ENCODE measurements around the gene FRS3. TPM values are rescaled to one million over a fixed set of nuclear protein-coding genes. Genes with fewer than 3 reads are reported as not detected.

FRS3 gene
- total and polyA plus RNA-seq, 2 of the 13 experiments (the other 11 are each of a cell fraction or from before 2014, with no cell fraction given) = 3.0 to 7.4 TPM

DNA sequence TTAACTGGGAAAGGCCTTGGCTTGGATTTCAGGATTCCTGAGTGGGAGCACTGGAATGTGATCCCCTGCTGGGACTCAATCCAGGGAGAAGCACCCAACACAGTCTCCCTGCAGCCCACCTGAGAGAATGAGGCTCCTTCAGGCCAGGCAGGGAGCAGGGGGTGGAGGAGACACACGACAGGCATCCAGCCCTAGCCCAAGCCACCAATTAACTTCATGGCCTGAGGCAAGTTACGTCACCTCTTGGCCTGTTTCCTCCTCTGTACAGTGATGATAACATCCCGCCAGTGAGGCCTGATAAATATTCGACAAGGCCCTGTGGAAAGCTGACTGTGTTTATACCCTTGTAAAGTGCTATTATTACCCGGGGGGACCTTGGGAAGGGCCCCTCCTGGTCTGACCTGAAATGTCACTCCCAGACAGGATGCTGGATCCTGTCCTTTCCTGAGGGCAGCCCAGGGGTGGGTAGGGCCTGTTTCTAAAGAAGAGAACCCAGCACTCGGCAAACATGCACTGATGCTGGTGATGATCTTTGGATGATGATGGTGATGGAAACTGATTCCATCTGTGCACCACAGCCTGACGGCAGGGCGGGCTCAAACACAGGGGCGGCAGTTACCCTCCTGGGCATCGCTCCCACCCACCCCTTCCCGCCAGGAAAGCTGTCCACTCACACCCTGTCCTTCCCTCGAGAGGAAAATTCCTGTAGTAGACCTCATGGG is 12.4 kb downstream of the FRS3 start (continued):
- TF ChIP-seq, protein P1, sequence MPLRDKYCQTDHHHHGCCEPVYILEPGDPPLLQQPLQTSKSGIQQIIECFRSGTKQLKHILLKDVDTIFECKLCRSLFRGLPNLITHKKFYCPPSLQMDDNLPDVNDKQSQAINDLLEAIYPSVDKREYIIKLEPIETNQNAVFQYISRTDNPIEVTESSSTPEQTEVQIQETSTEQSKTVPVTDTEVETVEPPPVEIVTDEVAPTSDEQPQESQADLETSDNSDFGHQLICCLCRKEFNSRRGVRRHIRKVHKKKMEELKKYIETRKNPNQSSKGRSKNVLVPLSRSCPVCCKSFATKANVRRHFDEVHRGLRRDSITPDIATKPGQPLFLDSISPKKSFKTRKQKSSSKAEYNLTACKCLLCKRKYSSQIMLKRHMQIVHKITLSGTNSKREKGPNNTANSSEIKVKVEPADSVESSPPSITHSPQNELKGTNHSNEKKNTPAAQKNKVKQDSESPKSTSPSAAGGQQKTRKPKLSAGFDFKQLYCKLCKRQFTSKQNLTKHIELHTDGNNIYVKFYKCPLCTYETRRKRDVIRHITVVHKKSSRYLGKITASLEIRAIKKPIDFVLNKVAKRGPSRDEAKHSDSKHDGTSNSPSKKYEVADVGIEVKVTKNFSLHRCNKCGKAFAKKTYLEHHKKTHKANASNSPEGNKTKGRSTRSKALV (CRISPR knock-in tag; IDR thresholded peaks at IDR 0.05) = no peak
- TF ChIP-seq TEAD3 (CRISPR knock-in tag; optimal IDR thresholded peaks at IDR 0.05; ENCODE audit: borderline replicate concordance) (no peak), ZNF354B (CRISPR knock-in tag; IDR thresholded peaks at IDR 0.05) (no peak), EED (CRISPR knock-in tag; IDR thresholded peaks at IDR 0.05) (no peak), REXO4 (CRISPR knock-in tag; IDR thresholded peaks at IDR 0.05; ENCODE audit: borderline replicate concordance) (no peak), TMF1 (CRISPR knock-in tag; IDR thresholded peaks at IDR 0.05; ENCODE audit: low read depth) (no peak), POLR2A (IDR thresholded peaks at IDR 0.05; ENCODE audit: insufficient read depth in 1 of 2, low read depth in 2 of 2, low read length in 2 of 2) (no peak), ARNT (IDR thresholded peaks at IDR 0.05) (no peak), HNF4A (CRISPR knock-in tag; IDR thresholded peaks at IDR 0.05) (no peak), ZNF772 (CRISPR knock-in tag; IDR thresholded peaks at IDR 0.05) (0 out of 2 replicates have a peak, but pooled peaks have one; percentile 65), ZBTB20 (CRISPR knock-in tag; IDR thresholded peaks at IDR 0.05; ENCODE audit: borderline replicate concordance, low read depth) (no peak)
- TF ChIP-seq, protein P2, sequence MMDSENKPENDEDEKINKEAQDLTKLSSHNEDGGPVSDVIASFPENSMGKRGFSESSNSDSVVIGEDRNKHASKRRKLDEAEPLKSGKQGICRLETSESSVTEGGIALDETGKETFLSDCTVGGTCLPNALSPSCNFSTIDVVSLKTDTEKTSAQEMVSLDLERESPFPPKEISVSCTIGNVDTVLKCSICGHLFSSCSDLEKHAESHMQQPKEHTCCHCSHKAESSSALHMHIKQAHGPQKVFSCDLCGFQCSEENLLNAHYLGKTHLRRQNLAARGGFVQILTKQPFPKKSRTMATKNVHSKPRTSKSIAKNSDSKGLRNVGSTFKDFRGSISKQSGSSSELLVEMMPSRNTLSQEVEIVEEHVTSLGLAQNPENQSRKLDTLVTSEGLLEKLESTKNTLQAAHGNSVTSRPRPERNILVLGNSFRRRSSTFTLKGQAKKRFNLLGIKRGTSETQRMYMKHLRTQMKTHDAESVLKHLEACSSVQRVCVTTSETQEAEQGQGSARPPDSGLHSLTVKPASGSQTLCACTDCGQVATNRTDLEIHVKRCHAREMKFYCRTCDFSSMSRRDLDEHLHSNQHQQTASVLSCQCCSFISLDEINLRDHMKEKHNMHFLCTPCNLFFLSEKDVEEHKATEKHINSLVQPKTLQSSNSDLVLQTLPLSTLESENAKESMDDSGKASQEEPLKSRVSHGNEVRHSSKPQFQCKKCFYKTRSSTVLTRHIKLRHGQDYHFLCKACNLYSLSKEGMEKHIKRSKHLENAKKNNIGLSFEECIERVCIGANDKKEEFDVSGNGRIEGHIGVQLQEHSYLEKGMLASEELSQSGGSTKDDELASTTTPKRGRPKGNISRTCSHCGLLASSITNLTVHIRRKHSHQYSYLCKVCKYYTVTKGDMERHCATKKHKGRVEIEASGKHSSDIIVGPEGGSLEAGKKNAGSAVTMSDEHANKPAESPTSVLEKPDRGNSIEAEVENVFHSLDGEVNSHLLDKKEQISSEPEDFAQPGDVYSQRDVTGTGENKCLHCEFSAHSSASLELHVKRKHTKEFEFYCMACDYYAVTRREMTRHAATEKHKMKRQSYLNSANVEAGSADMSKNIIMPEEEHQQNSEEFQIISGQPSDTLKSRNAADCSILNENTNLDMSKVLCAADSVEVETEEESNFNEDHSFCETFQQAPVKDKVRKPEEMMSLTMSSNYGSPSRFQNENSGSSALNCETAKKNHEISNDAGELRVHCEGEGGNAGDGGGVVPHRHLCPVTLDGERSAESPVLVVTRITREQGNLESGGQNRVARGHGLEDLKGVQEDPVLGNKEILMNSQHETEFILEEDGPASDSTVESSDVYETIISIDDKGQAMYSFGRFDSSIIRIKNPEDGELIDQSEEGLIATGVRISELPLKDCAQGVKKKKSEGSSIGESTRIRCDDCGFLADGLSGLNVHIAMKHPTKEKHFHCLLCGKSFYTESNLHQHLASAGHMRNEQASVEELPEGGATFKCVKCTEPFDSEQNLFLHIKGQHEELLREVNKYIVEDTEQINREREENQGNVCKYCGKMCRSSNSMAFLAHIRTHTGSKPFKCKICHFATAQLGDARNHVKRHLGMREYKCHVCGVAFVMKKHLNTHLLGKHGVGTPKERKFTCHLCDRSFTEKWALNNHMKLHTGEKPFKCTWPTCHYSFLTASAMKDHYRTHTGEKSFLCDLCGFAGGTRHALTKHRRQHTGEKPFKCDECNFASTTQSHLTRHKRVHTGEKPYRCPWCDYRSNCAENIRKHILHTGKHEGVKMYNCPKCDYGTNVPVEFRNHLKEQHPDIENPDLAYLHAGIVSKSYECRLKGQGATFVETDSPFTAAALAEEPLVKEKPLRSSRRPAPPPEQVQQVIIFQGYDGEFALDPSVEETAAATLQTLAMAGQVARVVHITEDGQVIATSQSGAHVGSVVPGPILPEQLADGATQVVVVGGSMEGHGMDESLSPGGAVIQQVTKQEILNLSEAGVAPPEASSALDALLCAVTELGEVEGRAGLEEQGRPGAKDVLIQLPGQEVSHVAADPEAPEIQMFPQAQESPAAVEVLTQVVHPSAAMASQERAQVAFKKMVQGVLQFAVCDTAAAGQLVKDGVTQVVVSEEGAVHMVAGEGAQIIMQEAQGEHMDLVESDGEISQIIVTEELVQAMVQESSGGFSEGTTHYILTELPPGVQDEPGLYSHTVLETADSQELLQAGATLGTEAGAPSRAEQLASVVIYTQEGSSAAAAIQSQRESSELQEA (CRISPR knock-in tag; IDR thresholded peaks at IDR 0.05; ENCODE audit: not compliant biosample characterization) = no peak
- TF ChIP-seq, protein P3, sequence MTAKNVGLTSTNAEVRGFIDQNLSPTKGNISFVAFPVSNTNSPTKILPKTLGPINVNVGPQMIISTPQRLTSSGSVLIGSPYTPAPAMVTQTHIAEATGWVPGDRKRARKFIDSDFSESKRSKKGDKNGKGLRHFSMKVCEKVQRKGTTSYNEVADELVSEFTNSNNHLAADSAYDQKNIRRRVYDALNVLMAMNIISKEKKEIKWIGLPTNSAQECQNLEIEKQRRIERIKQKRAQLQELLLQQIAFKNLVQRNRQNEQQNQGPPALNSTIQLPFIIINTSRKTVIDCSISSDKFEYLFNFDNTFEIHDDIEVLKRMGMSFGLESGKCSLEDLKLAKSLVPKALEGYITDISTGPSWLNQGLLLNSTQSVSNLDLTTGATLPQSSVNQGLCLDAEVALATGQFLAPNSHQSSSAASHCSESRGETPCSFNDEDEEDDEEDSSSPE (CRISPR knock-in tag; IDR thresholded peaks at IDR 0.05) = no peak
- TF ChIP-seq, protein P4, sequence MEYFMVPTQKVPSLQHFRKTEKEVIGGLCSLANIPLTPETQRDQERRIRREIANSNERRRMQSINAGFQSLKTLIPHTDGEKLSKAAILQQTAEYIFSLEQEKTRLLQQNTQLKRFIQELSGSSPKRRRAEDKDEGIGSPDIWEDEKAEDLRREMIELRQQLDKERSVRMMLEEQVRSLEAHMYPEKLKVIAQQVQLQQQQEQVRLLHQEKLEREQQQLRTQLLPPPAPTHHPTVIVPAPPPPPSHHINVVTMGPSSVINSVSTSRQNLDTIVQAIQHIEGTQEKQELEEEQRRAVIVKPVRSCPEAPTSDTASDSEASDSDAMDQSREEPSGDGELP (IDR thresholded peaks at IDR 0.05; ENCODE audit: borderline replicate concordance, low read depth) = no peak
- TF ChIP-seq, protein P5, sequence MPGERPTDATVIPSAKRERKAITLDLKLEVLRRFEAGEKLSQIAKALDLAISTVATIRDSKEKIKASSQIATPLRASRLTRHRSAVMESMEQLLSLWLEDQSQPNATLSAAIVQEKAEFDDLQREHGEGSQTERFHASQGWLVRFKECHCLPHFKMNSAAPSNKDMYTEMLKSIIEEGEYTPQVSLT (CRISPR knock-in tag; IDR thresholded peaks at IDR 0.05; ENCODE audit: borderline replicate concordance, low read depth) = no peak
- TF ChIP-seq, protein P6, sequence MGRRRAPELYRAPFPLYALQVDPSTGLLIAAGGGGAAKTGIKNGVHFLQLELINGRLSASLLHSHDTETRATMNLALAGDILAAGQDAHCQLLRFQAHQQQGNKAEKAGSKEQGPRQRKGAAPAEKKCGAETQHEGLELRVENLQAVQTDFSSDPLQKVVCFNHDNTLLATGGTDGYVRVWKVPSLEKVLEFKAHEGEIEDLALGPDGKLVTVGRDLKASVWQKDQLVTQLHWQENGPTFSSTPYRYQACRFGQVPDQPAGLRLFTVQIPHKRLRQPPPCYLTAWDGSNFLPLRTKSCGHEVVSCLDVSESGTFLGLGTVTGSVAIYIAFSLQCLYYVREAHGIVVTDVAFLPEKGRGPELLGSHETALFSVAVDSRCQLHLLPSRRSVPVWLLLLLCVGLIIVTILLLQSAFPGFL (CRISPR knock-in tag; IDR thresholded peaks at IDR 0.05) = no peak
